OCI-LY3 (cell line): ENCODE data around the gene HP.

Experiments
- H2AFZ ChIP-seq: fragments of 200-600, 300-600 bp; shearing (Covaris generic); 2 replicates; pipeline ENCODE4 v1.6.0; 2014; ENCODE audit warnings: antibody characterized with exemption, low read depth, low read length
- H3K27ac ChIP-seq: fragments of 200-600, 300-600 bp; sonication (generic); 2 replicates; pipeline ENCODE4 v1.5.1; 2014; ENCODE audit warnings: mild to moderate bottlenecking, low read length, moderate library complexity, mixed read lengths
- H3K27me3 ChIP-seq: fragments of 200-600, 300-600 bp; sonication (generic); 2 replicates; pipeline ENCODE4 v1.6.1; 2014; ENCODE audit warnings: low read depth, low read length, mixed read lengths
- H3K36me3 ChIP-seq: fragments of 200-600, 300-600 bp; sonication (generic); replicated peaks from 2 replicates; pipeline ENCODE3; 2014; ENCODE audit warnings: low read depth, low read length, mixed read lengths
- H3K4me1 ChIP-seq: fragments of 300-600, 200-600 bp; sonication (generic); 2 replicates; pipeline ENCODE4 v1.6.1; 2014; ENCODE audit warnings: low read length, mixed read lengths
- H3K4me2 ChIP-seq: fragments of 200-600, 300-600 bp; sonication (generic); 2 replicates; pipeline ENCODE4 v1.6.1; 2014; ENCODE audit warnings: low read length, mixed read lengths
- H3K4me3 ChIP-seq: fragments of 300-600, 200-600 bp; sonication (generic); 2 replicates; pipeline ENCODE4 v1.5.1; 2014; ENCODE audit warnings: antibody characterized with exemption, mild to moderate bottlenecking, low read length, moderate library complexity
- H3K79me2 ChIP-seq: fragments of 300-600, 200-600 bp; shearing (Covaris generic); 2 replicates; pipeline ENCODE4 v1.6.1; 2014; ENCODE audit warnings: mild to moderate bottlenecking, low read length, mixed read lengths
- H3K9ac ChIP-seq: fragments of 300-600, 200-600 bp; shearing (Covaris generic); 2 replicates; pipeline ENCODE4 v1.6.0; 2014; ENCODE audit warnings: mild to moderate bottlenecking, low read length, moderate library complexity
- H3K9me3 ChIP-seq: fragments of 200-600, 300-600 bp; shearing (Covaris generic); 2 replicates; pipeline ENCODE4 v1.6.1; 2014; ENCODE audit warnings: low read length, mixed read lengths; ENCODE audit not compliant: insufficient read depth
- H4K20me1 ChIP-seq: fragments of 200-600, 300-600 bp; sonication (generic); 2 replicates; pipeline ENCODE4 v1.6.1; 2016; ENCODE audit warnings: low read length, mixed read lengths; ENCODE audit not compliant: insufficient read depth
- CTCF ChIP-seq: fragments of 200-600, 300-600 bp; sonication (generic); IDR thresholded peaks from 2 replicates; pipeline ENCODE4 v1.5.1; 2014; ENCODE audit warnings: antibody characterized with exemption, low read length, low read depth
- EZH2phosphoT487 ChIP-seq: fragments of 200-600 bp; shearing (Covaris generic); IDR thresholded peaks from 2 replicates; pipeline ENCODE4 v1.6.1; 2018; ENCODE audit warnings: antibody characterized with exemption, mixed run types, low read depth

Gene HP

GRCh38 chr16:72060405-72060804 is 6.1 kb downstream of the HP start:
- no peak overlapping the region for H2AFZ ChIP-seq

DNA sequence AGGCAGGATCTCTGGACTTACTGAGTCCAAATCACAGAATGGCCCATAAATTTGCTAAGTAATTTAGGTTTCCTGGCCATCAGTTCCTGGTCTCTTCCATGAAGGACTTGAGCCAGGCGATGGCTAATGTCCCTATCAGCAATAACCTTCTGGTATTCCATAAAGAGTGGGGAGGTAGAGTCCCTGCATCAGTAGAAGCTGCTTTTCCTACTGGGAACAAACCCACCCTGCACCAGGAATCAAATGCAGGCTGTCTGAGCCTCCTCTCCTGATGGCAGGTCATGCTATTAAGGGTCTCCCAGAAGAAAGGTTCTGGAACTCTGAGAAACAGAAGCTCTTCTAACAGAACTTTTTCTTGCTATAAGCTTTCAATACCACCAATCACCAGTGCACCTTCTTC is 7.3 kb downstream of the HP start:
- no peaks in the 10 kb centered on the region for H4K20me1 ChIP-seq
- H3K27ac ChIP-seq: no peak overlapping the region
- no peak overlapping the region for H2AFZ ChIP-seq
- no peak overlapping the region for H3K9ac ChIP-seq
- no peak overlapping the region for H3K4me3 ChIP-seq
- no peaks in the 10 kb centered on the region for H3K36me3 ChIP-seq
- no peak overlapping the region for H3K4me2 ChIP-seq
- no peaks in the 10 kb centered on the region for H3K9me3 ChIP-seq
- no peaks in the 10 kb centered on the region for H3K27me3 ChIP-seq
- H3K4me1 ChIP-seq: no peaks in the 10 kb centered on the region
- no peaks in the 10 kb centered on the region for H3K79me2 ChIP-seq
- TF ChIP-seq EZH2phosphoT487: no peak
- TF ChIP-seq CTCF: no peak

More at GRCh38 chr16:72060405-72060804, 6.1 kb downstream of the HP start:
- no peaks in the 10 kb centered on the region for H3K79me2 ChIP-seq
- no peak overlapping the region for H3K4me3 ChIP-seq
- no peak overlapping the region for H3K27ac ChIP-seq
- no peaks in the 10 kb centered on the region for H3K27me3 ChIP-seq
- H3K36me3 ChIP-seq: no peaks in the 10 kb centered on the region
- no peaks in the 10 kb centered on the region for H4K20me1 ChIP-seq
- no peaks in the 10 kb centered on the region for H3K4me1 ChIP-seq
- TF ChIP-seq CTCF: no peak
- no peak for TF ChIP-seq EZH2phosphoT487
- no peak overlapping the region for H3K9ac ChIP-seq
- no peak overlapping the region for H3K4me2 ChIP-seq
- H3K9me3 ChIP-seq: no peaks in the 10 kb centered on the region

DNA sequence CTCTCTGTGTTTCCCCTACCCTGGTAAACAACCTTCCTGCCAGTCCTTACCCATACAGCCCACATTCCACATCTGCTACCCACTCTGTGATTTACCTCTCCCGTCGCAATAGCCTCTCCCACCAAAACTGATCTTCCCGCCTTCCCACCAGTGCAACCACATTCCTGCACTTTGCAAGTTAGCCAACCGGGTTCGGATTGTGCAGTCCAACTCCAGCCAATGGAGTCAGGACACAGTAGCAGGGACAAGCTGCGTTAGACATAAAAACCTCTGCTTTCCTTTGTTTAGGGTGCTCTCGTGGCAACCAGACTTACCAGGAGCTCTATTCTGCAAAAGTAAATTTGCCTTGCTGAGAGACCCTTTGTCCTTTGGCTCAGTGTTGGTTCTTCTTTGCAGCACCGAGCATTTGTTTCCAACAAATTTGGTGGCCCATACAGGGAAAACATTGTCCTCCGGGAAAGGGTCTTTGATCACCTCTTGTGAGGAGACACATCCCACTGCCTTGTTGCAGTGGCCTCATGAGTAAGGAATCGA is 10.1 kb downstream of the HP start:
- no peaks in the 10 kb centered on the region for H3K9me3 ChIP-seq
- H3K9ac ChIP-seq: no peak overlapping the region
- TF ChIP-seq EZH2phosphoT487 (no peak), CTCF (no peak)
- H3K27ac ChIP-seq: no peak overlapping the region
- no peak overlapping the region for H3K4me2 ChIP-seq
- H3K79me2 ChIP-seq: no peaks in the 10 kb centered on the region
- H3K4me1 ChIP-seq: no peaks in the 10 kb centered on the region
- no peaks in the 10 kb centered on the region for H3K36me3 ChIP-seq
- H3K4me3 ChIP-seq: no peak overlapping the region
- H3K27me3 ChIP-seq: no peaks in the 10 kb centered on the region
- H4K20me1 ChIP-seq: no peaks in the 10 kb centered on the region
- no peak overlapping the region for H2AFZ ChIP-seq

DNA sequence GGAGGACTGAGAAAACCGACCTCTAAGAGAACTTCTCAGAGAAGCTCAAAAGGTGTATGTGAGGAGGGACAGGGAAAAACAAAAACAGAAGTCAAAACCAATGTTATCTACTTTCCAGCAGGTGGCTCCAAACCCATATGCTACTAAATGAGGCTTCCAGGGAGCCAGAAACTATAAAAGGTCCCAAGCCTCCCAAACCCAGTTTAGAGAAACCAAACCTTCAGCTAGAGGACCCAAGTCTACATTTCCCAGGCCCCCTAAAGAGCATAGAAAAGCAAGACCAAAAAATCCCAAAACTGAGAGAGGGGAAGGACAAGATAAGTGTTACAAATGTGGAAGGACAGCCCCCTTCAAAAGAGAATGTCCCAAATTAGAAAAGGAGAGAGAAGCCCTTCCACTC is 12.4 kb downstream of the HP start:
- H3K4me1 ChIP-seq: no peaks in the 10 kb centered on the region
- no peaks in the 10 kb centered on the region for H3K36me3 ChIP-seq
- TF ChIP-seq EZH2phosphoT487 (no peak), CTCF (peak; percentile 66)
- no peaks in the 10 kb centered on the region for H3K27me3 ChIP-seq
- H4K20me1 ChIP-seq: no peaks in the 10 kb centered on the region
- H3K79me2 ChIP-seq: no peaks in the 10 kb centered on the region
- H3K4me3 ChIP-seq: no peak overlapping the region
- no peaks in the 10 kb centered on the region for H3K9me3 ChIP-seq
- no peak overlapping the region for H3K27ac ChIP-seq
- no peak overlapping the region for H2AFZ ChIP-seq
- no peak overlapping the region for H3K9ac ChIP-seq
- H3K4me2 ChIP-seq: no peak overlapping the region
